CD4-positive, alpha-beta T cell treated with Interferon alpha-2 for 1 hour (primary cell): ENCODE measurements around the gene RBM6.
"Not testable (repeated sequence)": the region's sequence is repeated elsewhere in the genome, so short reads cannot be mapped to it uniquely, and the experiment has no call there.

Experiments used
- DNase-seq, 2 donors: peaks; one replicate each; pipeline ENCODE4 v3.0.0-alpha.2; 2020 to 2022

RBM6 gene

GRCh38 chr3:49939858-49940666 is at the start of gene RBM6:
Gene RBM6 (plus strand): TSS chr3:49940150. CDS start chr3:49962642, 22,492 bp downstream.
- peak; percentile 94 to 95 for DNase-seq

- DNase-seq = no peak
Measured at GRCh38 chr3:49895791-49896190, 44.2 kb upstream of the RBM6 start.

- no peak for DNase-seq
Measured at GRCh38 chr3:49896345-49896744, 43.6 kb upstream of the RBM6 start.

DNA sequence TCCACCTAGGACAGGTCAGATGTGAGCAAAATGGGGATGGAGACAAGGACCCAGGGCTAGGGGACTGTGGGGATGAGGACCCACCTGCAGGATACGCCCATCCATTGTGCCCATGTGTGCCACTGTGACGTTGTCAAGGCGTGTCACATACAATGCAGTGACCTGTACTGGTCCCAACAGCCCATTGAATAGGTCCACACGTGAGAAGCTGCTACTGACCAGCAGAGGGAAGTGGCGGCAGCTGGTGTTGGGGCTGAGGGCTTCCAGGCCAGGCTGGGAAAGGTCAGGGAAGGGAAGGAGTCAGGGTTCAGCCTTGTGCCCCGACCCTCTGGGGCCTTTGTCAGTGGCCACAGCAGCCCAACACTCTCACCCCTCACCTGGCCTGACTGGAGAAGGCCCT is 41.0 kb upstream of the RBM6 start:
- DNase-seq = no peak

- no peak for DNase-seq
Measured at GRCh38 chr3:49899815-49900214, 40.1 kb upstream of the RBM6 start.

DNA sequence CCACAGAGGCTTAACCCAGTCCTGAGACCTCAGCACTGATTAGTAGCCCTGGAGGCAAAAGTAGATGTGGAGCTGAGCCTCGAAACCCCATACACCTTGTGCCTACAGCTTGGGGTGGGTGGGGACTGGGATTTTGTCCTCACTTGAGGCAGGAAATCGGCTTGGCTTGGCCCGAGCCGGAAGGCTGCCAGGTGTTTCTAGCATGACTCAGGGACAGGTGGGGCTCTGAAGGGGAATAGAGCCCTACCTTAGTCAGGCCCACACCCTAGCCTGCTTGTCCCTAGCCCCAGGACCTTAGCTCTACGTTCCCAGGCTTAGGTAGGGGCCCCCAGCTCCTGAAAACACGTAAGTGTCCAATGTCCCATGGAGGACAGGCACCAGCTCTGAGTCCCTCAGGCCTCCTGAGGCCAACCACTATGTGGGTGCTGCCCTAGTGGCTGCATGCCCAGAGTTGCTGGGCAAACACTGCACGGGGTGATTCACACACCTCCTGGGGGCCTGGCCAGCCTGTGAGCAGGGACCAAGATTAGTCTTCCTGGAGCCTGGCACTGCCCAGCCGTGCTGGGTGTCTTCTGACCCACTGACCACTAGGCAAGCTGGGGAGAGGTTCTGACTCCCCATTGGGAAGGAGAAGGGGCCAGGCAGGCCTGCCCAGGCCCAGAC is 39.3 kb upstream of the RBM6 start:
- no peak for DNase-seq

- DNase-seq = no peak
Measured at GRCh38 chr3:49901366-49902339, 38.3 kb upstream of the RBM6 start.

GRCh38 chr3:49902511-49903345 is 37.2 kb upstream of the RBM6 start:
- no peak for DNase-seq

DNA sequence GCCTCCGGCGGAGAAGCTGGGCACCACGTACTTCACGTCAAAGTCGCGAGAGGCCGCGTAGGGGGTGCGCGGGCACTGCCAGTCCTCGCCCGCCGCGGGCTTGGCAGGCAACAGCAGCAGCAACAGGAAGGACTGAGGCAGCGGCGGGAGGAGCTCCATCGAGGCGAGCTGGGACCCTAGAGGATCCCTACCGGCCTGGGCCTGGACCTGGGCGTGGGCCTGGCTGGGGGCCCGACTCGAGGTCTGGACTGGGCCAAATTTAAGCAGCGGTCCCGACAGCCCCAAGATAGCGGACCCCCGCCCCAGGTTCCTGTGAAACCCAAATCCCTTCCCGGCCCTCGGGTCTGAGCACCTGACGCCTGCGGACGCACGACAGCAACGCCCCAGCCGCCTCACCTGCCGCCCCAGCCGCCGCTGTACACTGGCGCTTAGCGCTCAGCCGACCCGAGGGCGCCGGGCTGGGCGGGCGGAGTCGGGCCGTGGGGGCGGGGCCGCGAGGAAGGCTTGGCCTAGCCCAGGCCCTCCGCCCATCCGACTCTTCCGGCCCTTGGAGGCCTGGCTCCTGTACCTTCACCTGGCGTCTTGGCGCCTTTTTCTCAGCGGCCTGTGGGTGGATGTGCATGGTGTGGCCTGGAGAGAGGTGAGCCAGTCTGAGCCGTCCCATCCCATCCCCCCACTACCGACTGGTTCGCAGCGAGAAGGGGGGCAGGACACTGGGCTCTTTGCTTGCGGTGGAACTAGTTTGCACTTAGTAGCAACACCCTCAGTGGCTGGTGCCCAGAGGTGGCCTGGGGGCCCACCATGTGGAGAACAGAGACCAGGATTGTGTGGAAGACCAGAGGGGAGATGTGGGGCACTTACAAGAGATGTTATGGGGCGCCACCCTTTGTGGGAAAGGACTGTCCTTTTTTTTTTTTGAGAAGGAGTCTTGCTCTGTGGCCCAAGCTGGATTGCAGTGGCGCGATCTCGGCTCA is 36.2 kb upstream of the RBM6 start, which contains the start of gene MST1R:
Gene MST1R (minus strand): TSS at position 423 of the 974 bp plus-strand sequence. CDS start 264 bp downstream, at position 159.
- DNase-seq = peak; percentile 79 to 88

DNA sequence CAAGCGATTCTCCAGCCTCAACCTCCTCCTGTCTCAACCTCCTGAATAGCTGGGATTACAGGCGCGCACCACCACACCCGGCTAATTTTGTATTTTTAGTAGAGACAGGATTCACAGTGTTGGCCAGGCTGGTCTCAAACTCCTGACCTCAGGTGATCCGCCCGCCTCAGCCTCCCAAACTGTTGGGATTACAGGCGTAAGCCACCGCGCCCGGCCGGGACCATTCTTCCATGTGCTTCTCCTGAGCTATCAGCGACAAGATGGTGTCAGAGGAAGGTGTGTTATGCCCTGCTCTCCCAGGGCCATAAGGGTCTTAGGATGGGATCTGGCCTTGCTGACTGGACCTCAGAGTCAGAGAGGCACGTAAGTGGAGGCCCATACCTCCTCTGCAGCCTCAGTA is 35.5 kb upstream of the RBM6 start:
- not testable (repeated sequence) for DNase-seq

- peak; percentile 30 to 55 for DNase-seq
Measured at GRCh38 chr3:49906073-49906743, 33.7 kb upstream of the RBM6 start.

DNA sequence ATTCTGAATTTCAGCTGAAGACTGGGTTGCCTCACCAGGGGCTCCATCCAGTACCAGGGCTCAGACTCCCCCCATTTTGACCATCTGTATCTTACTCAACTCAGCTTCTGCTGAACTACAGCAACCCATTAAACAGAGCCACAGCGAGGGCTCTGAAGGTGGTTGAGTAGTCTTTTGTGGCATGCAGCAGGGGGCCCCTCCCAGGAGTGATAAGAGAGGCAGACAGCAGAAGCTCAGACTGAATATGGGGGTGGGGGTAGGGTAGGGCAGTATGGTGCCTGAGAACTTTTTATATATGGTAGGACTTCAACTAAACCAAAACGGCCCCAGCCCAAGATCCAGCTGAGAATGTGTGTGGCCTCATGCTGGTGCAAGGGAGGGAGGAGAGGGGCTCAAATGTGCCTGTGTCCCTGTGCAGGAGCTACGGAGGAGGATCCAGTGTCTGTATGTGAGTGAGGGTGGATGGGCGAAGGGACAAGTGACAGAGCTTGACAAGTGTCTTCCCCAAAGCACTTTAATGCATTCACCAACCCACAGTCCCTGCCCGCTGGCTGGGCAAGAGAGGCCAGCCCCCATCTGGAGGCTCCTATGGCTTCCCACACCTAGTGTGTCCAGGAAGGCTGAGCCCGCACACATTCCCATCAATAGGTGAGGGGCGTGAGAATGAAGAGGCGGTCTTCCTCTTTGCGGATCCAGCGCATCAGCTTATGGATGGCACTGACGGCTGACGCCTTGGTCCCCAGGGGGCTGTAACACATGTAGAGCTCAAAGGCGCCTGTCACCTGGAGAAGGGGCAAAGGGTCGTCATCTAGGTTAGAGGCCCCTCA is 31.4 kb upstream of the RBM6 start:
- no peak for DNase-seq

GRCh38 chr3:49910409-49911123 is 29.4 kb upstream of the RBM6 start:
- DNase-seq = no peak

- DNase-seq = no peak
Measured at GRCh38 chr3:49911124-49911420, 28.9 kb upstream of the RBM6 start.

DNA sequence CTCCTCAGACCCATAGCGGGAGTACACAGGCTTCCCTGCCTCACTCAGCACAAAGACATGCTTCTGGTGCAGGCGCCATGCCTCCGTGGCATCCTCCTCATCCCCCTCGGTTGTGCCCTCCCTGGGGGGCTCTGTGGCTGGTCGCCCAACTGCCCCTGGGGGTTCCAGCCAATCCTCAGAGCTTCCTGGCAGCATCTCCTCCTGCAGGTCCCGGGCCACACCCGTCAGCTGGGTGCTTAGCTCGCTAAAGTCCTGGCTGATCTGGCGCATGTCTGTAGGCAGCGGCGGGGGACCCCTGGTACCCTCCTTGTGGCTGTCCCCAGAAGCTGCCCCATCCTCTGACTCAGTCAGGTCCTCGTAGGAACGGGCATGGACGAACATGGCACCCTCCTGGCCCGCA is 28.3 kb upstream of the RBM6 start:
- no peak for DNase-seq

- no peak for DNase-seq
Measured at GRCh38 chr3:49912881-49913281, 27.1 kb upstream of the RBM6 start.

DNA sequence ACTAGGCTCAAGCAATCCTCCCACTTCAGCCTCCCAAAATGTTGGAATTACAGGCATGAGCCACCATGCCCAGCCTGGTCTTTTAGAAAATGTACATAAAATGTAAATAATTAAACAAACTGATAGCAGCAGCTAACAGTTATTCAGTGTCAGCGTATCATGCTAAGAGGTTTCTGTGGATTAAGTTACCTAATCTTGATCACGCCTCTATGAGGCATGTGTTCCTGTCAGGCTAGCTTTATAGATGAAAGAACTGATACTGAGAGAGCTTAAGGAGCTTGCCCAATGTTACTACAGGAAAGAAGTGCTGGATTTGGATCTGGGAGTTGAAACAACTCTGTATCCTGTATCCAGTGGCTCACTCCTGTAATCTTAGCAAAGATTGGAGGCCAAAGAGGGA is 25.0 kb upstream of the RBM6 start:
- DNase-seq = no peak

DNA sequence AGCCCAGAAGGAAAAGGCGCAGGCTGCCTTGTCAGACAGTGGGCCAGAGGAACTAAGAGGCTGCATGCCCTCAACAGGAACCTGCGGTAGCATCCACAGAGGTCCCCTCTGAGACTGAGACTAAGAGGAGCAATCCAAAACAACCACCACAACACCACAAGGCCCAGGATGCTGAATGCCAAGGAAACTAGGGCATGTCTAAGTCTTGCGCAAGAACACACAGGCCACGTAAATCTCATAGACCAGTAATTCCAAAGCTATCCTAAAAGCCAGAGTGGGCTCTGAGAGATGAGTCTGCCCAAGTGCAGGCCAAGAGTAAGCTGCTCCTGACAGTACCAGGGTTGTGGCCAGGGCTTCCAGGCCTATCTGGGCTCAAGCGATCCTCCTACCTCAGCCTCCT is 23.3 kb upstream of the RBM6 start:
- DNase-seq = no peak
